ENCODE results near the gene CNDP2. TPM values are rescaled to one million over a fixed set of nuclear protein-coding genes. Genes with fewer than 3 reads are reported as not detected.

Gene CNDP2
- total and polyA plus RNA-seq, 2 experiments from 2014 or later: 95.7 to 135 TPM

- 94% methylated on average over 8 of the region's 8 CpGs for WGBS (ENCODE audit: low lambda C conversion rate, missing lambda C conversion rate)
- peak overlapping the region; percentile 88 for H3K4me3 ChIP-seq
Observed at GRCh38 chr18:74497324-74497676, 1.1 kb downstream of the CNDP2 start.

GRCh38 chr18:74497778-74498177 lies 1.6 kb downstream of the CNDP2 start:
- Histone ChIP-seq H4K20me1 (ENCODE audit: insufficient read depth, poor library complexity, severe bottlenecking) (no peaks in the 10 kb centered on the region), H2AFZ (no peak overlapping the region), H3K36me3 (replicated peaks; ENCODE audit: insufficient read depth, low read depth) (no peaks in the 10 kb centered on the region), H3K27me3 (no peaks in the 10 kb centered on the region), H3K27ac (peak overlapping the region; percentile 98), H3K9me3 (ENCODE audit: low read depth) (no peaks in the 10 kb centered on the region), H3K4me3 (peak overlapping the region; percentile 88), H3K4me2 (peak overlapping the region; percentile 90), H3K79me2 (peaks cover 40% of the 10 kb centered on the region), H3K9me2 (replicated peaks; ENCODE audit: insufficient read depth) (no peaks in the 10 kb centered on the region), H3K4me1 (ENCODE audit: insufficient read depth) (peaks cover 23% of the 10 kb centered on the region)
- WGBS (ENCODE audit: low lambda C conversion rate, missing lambda C conversion rate): 70% methylated on average over 3 of the region's 3 CpGs
- no peak for DNase-seq (ENCODE audit: low spot score)
- no peak for TF ChIP-seq EZH2 (IDR thresholded peaks at IDR 0.05; ENCODE audit: borderline replicate concordance)
- no peak for TF ChIP-seq CTCF (IDR thresholded peaks at IDR 0.05; ENCODE audit: poor library complexity)
- TF ChIP-seq EZH2phosphoT487 (IDR thresholded peaks at IDR 0.05; ENCODE audit: low read depth, severe bottlenecking, unreplicated experiment): no peak

More at GRCh38 chr18:74497324-74497676, 1.1 kb downstream of the CNDP2 start:
- no peaks in the 10 kb centered on the region for H3K36me3 ChIP-seq (replicated peaks; ENCODE audit: insufficient read depth, low read depth)
- no peak overlapping the region for H2AFZ ChIP-seq
- DNase-seq (ENCODE audit: low spot score): no peak
- H3K27ac ChIP-seq: peak overlapping the region; percentile 98
- H4K20me1 ChIP-seq (ENCODE audit: insufficient read depth, poor library complexity, severe bottlenecking): no peaks in the 10 kb centered on the region
- no peaks in the 10 kb centered on the region for H3K27me3 ChIP-seq
- H3K4me1 ChIP-seq (ENCODE audit: insufficient read depth): peaks cover 23% of the 10 kb centered on the region
- peaks cover 38% of the 10 kb centered on the region for H3K79me2 ChIP-seq
- H3K9me2 ChIP-seq (replicated peaks; ENCODE audit: insufficient read depth): no peaks in the 10 kb centered on the region
- TF ChIP-seq EZH2phosphoT487 (IDR thresholded peaks at IDR 0.05; ENCODE audit: low read depth, severe bottlenecking, unreplicated experiment): no peak
- no peak for TF ChIP-seq CTCF (IDR thresholded peaks at IDR 0.05; ENCODE audit: poor library complexity)
- TF ChIP-seq EZH2 (IDR thresholded peaks at IDR 0.05; ENCODE audit: borderline replicate concordance): no peak
- peak overlapping the region; percentile 90 for H3K4me2 ChIP-seq
- H3K9me3 ChIP-seq (ENCODE audit: low read depth): no peaks in the 10 kb centered on the region

- H3K36me3 ChIP-seq (replicated peaks; ENCODE audit: insufficient read depth, low read depth): no peaks in the 10 kb centered on the region
- no peak overlapping the region for H3K4me3 ChIP-seq
- no peaks in the 10 kb centered on the region for H3K9me3 ChIP-seq (ENCODE audit: low read depth)
- TF ChIP-seq CTCF (IDR thresholded peaks at IDR 0.05; ENCODE audit: poor library complexity): no peak
- no peak for TF ChIP-seq EZH2phosphoT487 (IDR thresholded peaks at IDR 0.05; ENCODE audit: low read depth, severe bottlenecking, unreplicated experiment)
- TF ChIP-seq EZH2 (IDR thresholded peaks at IDR 0.05; ENCODE audit: borderline replicate concordance): no peak
- H2AFZ ChIP-seq: no peak overlapping the region
- H3K79me2 ChIP-seq: peaks cover 46% of the 10 kb centered on the region
- no peaks in the 10 kb centered on the region for H4K20me1 ChIP-seq (ENCODE audit: insufficient read depth, poor library complexity, severe bottlenecking)
- DNase-seq (ENCODE audit: low spot score): no peak
- no peaks in the 10 kb centered on the region for H3K27me3 ChIP-seq
- H3K4me1 ChIP-seq (ENCODE audit: insufficient read depth): peaks cover 23% of the 10 kb centered on the region
- WGBS (ENCODE audit: low lambda C conversion rate, missing lambda C conversion rate): 79% methylated on average over 14 of the region's 14 CpGs
- H3K9me2 ChIP-seq (replicated peaks; ENCODE audit: insufficient read depth): no peaks in the 10 kb centered on the region
- peak overlapping the region; percentile 60 for H3K4me2 ChIP-seq
- peak overlapping the region; percentile 64 for H3K27ac ChIP-seq
Observed at GRCh38 chr18:74498712-74499627, 2.8 kb downstream of the CNDP2 start.

Data from hepatocyte (in vitro differentiated cells).